Epithelial cell of prostate (primary cell): ENCODE results near the gene C2CD4A.

Source experiments
- DNase-seq: peaks from one replicate; pipeline ENCODE4 v3.0.0-alpha.2; 2011; ENCODE audit warnings: low read depth, low spot score
- H3K27ac ChIP-seq: fragments of 450-650 bp; 2 replicates; pipeline ENCODE4 v1.5.1; 2017; ENCODE audit warnings: mild to moderate bottlenecking

The C2CD4A gene

GRCh38 chr15:62090988-62091387 lies 24.2 kb downstream of the C2CD4A start:
- no peak for DNase-seq

DNA sequence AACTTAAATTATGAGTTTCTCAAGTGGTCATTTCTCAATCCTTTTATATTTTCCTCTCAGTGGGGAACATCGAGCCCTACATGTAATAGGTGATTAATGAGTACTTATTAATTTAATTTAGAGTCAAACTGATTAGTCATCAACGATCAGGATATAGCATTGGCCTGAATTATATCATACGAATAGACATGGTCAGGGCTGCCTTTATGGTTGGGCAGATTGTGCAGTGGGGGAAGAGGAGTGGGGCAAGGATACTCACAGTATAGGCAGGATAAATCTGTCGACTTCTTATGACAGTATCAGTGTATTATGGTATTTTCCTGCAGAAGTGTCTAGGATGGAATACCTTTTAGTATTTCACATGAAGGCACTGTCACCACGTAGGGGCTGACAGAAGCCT lies 27.0 kb downstream of the C2CD4A start:
- no peak overlapping the region for H3K27ac ChIP-seq
- no peak for DNase-seq

More at GRCh38 chr15:62090988-62091387, 24.2 kb downstream of the C2CD4A start:
- H3K27ac ChIP-seq: no peak overlapping the region

DNA sequence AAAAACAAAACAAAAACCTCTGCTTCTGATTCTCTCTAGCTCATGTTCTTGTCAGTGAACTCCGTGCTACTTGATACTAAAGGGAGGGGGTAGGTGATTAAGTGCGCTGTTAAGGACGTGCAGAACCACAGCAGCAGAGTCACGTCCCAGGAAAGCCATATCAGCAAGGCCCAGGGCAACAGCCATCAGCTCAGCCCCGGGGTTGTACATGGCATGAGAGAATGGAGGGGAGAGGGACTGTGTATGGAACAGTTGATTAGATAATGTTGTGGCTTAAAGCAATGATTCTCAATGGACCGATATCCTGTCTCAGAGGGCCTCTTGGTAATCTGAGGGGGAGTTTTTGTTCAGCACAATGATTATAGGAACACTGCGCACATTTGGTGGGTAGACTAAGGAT lies 27.6 kb downstream of the C2CD4A start:
- H3K27ac ChIP-seq: no peak overlapping the region
- DNase-seq: no peak

GRCh38 chr15:62099094-62099601 lies 32.4 kb downstream of the C2CD4A start:
- H3K27ac ChIP-seq: peak overlapping the region; percentile 68
- DNase-seq: no peak

GRCh38 chr15:62103431-62103830 lies 36.7 kb downstream of the C2CD4A start:
- no peak overlapping the region for H3K27ac ChIP-seq
- DNase-seq: no peak

GRCh38 chr15:62104401-62104800 lies 37.6 kb downstream of the C2CD4A start:
- DNase-seq: no peak
- no peak overlapping the region for H3K27ac ChIP-seq

- H3K27ac ChIP-seq: no peak overlapping the region
Measured at GRCh38 chr15:62104846-62105245, 38.1 kb downstream of the C2CD4A start.

GRCh38 chr15:62105266-62105665 lies 38.5 kb downstream of the C2CD4A start:
- DNase-seq: no peak
- H3K27ac ChIP-seq: no peak overlapping the region

More at GRCh38 chr15:62104846-62105245, 38.1 kb downstream of the C2CD4A start:
- DNase-seq: no peak

DNA sequence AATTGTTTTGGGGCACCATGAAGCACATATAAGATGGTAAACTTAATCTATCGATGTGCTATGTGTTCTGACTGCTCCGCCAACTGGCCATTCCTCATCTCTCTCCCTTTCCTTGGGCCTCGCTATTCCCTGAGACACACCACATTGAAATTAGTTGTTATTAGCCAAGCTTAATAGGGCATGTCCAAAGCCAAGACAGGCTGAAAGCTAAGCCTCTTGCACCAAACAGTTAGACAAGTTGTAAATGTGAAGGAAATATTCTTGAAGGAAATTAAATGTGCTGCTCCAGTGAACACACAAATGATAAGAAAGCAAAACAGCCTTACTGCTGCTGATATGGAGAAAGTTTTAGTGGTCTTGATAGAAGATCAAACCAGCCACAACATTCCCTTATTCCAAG lies 39.3 kb downstream of the C2CD4A start:
- no peak overlapping the region for H3K27ac ChIP-seq
- DNase-seq: no peak

- peak overlapping the region; percentile 3 for H3K27ac ChIP-seq
Measured at GRCh38 chr15:62107571-62108121, 40.9 kb downstream of the C2CD4A start.

DNA sequence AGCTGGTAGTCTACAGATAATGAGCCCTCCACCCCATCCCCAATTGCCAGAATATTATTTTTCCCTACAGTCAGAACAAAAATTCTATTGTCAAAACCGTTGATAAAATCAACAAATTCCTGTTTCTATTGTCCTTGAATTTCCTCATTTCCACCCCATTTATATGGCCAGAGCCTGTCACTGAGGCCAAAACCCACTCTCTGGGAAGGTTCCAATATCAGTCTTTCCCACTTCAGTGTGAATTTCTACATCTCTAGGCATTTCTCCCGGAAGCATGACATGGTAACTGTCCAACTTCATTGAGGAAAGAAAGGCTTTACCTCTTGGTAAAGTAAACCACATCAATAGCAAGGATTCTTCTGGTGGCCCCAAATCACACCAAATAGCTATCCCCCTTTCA lies 41.6 kb downstream of the C2CD4A start:
- no peak overlapping the region for H3K27ac ChIP-seq
- no peak for DNase-seq

More at GRCh38 chr15:62107571-62108121, 40.9 kb downstream of the C2CD4A start:
- DNase-seq: no peak

GRCh38 chr15:62109437-62109836 lies 42.7 kb downstream of the C2CD4A start:
- no peak for DNase-seq
- no peak overlapping the region for H3K27ac ChIP-seq

GRCh38 chr15:62109982-62110851 lies 43.4 kb downstream of the C2CD4A start:
- peak overlapping the region; percentile 57 for H3K27ac ChIP-seq
- peak; percentile 40 for DNase-seq

DNA sequence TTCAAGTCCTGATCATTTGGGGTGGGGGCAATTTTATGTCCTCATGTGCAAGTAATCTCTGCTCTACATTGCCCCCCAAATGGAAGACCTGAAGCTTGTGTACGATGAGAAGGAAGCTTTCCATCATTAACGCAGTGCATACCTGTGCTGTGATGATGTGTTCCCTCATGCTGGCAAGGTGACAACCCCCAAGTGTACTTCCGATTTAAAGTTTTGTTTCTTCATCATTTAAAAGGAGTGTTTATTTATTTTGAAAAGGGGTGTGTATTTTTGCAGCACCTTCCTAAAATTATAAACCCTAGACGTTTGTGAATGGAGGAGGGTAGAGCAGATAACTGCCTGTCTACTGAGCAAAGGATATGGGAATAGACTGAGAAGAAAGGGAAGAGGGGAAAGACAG lies 45.3 kb downstream of the C2CD4A start:
- peak overlapping the region; percentile 75 for H3K27ac ChIP-seq
- DNase-seq: no peak

DNA sequence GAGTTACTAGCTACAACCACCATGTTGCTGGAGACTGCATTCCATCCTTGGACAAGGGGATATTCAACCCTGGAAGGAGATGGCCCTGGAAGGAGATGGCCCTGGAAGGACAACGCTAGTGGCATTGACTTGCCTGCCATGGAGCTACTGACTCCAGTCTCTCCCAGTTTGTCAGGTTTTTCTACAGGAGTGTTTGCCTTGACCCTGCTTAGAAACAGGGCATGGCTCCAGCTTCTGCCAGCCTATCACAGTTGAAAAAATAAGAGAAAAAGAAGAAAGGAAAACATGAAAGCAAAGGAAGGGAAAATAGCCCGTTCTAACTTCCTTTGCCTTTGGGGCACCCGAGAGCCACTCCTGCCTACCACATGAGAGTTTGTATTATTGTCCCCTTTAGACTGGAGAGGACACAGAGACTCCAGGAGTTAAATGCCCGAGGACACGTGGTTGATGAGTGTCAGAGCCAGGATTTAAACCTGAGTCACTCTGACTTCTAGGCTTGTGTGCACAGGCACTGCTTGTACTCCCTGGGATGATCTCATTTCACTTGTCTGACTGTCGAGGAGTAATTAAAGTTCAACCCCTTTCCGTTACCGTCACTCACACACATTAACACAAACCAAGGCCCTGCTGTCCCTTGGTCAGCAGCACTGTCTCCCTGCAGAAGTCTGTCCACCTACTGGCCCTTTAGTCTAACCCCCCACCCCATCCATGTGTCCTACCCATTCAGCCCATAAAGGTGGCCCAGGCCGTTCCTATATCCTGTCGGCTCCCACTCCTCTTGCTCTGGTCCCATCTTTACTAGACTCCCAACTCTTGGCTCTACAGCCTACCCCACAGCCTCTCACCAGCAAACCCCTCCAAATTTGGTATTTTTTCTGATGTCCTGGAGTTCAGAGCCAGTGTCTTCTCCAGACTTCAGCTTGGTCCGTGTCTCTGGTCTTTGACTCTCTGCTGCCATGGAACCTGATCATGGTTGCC lies 46.1 kb downstream of the C2CD4A start:
- DNase-seq: peak; percentile 95
- peak overlapping the region; percentile 75 for H3K27ac ChIP-seq

DNA sequence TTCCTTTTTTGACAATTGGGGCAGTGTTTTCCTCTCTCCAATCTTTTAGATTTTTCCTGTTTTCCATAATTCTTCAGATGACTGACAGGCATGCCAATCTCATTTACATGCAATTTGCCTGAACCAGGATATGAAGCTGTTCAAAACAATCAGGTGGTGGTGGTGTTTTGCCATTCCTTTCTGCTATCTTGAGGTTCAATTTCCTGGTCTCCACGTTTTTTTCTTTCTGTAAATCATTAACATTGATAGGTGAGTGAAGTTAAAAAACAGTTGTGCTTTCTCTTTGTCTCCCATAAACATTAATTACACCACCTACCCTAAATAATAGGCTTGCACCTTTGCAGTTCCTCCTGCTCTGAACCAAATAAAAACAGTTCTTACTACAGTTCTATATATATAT lies 49.1 kb downstream of the C2CD4A start:
- DNase-seq: no peak
- no peak overlapping the region for H3K27ac ChIP-seq

DNA sequence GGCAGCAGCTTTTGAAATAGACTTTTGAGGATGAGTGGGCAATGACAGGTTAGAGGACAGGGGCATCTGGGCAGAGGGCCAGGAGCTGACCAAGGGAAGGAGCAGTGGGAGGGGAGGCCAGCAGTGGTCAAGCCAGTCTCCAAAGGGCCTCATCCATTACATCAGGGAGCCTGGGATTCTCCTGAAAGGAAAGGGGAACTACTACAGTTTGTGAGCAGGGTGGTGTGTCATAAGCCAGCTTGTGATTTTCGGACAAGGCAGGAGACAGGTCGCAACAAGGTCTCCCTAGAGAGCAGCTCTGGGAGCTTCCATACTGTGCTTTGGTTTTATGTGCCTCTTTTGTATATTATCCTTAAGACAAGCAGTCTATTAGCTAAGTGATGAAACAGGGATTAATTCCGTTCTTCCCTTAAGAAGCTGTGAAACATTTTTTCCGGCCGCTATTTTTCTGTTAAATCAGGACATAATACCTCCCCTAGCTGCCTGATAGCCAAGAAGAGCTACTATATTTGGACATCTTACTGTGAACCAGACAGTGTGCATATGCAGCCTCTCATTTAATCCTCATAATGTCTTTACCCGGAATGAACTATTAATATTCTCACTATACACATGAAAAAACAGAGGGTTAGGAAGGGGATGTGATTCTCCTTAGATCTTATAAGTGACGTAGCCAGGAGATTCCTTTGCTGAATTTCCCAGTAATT lies 51.9 kb downstream of the C2CD4A start:
- no peak for DNase-seq
- H3K27ac ChIP-seq: peak overlapping the region; percentile 89

DNA sequence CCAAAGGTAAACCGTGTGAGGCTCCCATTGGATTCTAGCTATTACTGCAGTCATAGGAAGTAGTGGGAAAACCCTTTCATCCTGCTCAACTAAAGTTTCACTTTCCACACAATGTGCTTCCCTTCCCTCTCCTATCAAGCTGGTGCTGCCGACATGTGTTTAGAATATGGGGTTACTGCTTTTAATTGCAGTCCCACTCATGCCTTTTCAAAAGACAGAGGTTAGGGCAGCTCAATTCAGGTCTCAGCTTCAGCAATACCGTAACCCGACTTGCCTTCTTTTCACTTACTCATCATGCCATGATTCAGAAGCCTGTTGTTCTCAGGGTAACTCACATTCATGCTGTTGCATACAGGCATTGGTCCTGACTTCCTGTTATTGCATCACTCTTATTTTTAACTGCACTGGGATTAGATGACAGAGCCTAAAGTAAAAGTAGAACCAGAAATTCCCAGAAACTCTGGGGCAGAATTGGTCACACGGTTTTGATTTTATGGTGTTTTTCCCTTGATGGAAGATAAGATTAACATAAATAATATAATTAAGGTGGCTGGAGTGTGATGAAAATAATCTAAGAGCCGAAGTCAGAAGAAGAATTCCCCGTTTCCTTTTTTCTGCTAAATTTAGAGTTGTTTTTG lies 52.6 kb downstream of the C2CD4A start:
- H3K27ac ChIP-seq: peak overlapping the region; percentile 89
- DNase-seq: peak; percentile 98

- H3K27ac ChIP-seq: peak overlapping the region; percentile 89
Measured at GRCh38 chr15:62119874-62120273, 53.1 kb downstream of the C2CD4A start.

More at GRCh38 chr15:62119874-62120273, 53.1 kb downstream of the C2CD4A start:
- DNase-seq: no peak
